ENCODE results near the gene DLX5.

DNA sequence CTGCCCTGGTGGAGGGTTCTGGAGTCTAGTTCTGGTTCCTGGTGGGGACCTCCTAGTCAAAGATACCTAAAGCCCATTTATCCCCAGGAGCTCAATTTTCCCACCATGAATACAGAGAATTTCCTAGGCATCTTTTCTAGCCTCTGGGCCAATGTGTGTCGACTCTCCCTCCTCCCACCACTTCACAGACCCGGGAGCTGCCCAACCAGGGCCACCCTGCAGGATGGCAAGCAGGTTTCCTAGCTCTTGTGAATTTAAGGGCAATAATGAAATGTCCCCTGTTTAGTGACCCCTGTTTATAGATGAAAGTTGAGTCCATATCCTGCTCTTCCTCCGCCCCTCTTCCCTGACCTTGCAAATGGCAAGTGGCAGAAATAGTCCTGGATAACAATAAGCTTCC is 9.4 kb downstream of the DLX5 start:
- TF ChIP-seq GABPA (tag; conservative IDR thresholded peaks at IDR 0.05; ENCODE audit: low read depth) (no peak), CBFB (CRISPR knock-in tag; IDR thresholded peaks at IDR 0.05) (no peak), ZBTB40 (IDR thresholded peaks at IDR 0.05) (no peak), ZBTB40 (CRISPR knock-in tag; IDR thresholded peaks at IDR 0.05) (no peak), ZNF263 (CRISPR knock-in tag; IDR thresholded peaks at IDR 0.05; ENCODE audit: borderline replicate concordance) (no peak), DLX4 (CRISPR knock-in tag; IDR thresholded peaks at IDR 0.05) (no peak), RAD21 (CRISPR knock-in tag; conservative IDR thresholded peaks at IDR 0.05 in 1 of 2, IDR thresholded peaks at IDR 0.05 in 1 of 2) (no peak), NR2C2 (CRISPR knock-in tag; IDR thresholded peaks at IDR 0.05) (no peak), NR2C2 (tag; IDR thresholded peaks at IDR 0.05) (no peak)
- TF ChIP-seq, protein P1, sequence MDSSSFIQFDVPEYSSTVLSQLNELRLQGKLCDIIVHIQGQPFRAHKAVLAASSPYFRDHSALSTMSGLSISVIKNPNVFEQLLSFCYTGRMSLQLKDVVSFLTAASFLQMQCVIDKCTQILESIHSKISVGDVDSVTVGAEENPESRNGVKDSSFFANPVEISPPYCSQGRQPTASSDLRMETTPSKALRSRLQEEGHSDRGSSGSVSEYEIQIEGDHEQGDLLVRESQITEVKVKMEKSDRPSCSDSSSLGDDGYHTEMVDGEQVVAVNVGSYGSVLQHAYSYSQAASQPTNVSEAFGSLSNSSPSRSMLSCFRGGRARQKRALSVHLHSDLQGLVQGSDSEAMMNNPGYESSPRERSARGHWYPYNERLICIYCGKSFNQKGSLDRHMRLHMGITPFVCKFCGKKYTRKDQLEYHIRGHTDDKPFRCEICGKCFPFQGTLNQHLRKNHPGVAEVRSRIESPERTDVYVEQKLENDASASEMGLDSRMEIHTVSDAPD (CRISPR knock-in tag; IDR thresholded peaks at IDR 0.05), result no peak
- TF ChIP-seq, protein P2, sequence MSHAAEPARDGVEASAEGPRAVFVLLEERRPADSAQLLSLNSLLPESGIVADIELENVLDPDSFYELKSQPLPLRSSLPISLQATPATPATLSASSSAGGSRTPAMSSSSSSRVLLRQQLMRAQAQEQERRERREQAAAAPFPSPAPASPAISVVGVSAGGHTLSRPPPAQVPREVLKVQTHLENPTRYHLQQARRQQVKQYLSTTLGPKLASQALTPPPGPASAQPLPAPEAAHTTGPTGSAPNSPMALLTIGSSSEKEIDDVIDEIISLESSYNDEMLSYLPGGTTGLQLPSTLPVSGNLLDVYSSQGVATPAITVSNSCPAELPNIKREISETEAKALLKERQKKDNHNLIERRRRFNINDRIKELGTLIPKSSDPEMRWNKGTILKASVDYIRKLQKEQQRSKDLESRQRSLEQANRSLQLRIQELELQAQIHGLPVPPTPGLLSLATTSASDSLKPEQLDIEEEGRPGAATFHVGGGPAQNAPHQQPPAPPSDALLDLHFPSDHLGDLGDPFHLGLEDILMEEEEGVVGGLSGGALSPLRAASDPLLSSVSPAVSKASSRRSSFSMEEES (CRISPR knock-in tag; IDR thresholded peaks at IDR 0.05), result no peak

All from K562 (cell line).